SK-N-MC (cell line): ENCODE data around the gene ATP6V0A4.

ENCODE experiments used
- EZH2 ChIP-seq: fragments of 200-600 bp; sonication (generic); IDR thresholded peaks from one replicate; pipeline ENCODE4 v1.6.1; 2017; ENCODE audit warnings: antibody characterized with exemption
- FOXP2 ChIP-seq: optimal IDR thresholded peaks from 2 replicates; pipeline ENCODE3; 2011; ENCODE audit warnings: mild to moderate bottlenecking, moderate library complexity; ENCODE audit not compliant: insufficient read depth; ENCODE audit errors: extremely low read length, control extremely low read depth
- POLR2AphosphoS5 ChIP-seq: IDR thresholded peaks from 2 replicates; pipeline ENCODE4 v1.6.1; 2012; ENCODE audit warnings: mild to moderate bottlenecking, low read depth, low read length, borderline replicate concordance

DNA sequence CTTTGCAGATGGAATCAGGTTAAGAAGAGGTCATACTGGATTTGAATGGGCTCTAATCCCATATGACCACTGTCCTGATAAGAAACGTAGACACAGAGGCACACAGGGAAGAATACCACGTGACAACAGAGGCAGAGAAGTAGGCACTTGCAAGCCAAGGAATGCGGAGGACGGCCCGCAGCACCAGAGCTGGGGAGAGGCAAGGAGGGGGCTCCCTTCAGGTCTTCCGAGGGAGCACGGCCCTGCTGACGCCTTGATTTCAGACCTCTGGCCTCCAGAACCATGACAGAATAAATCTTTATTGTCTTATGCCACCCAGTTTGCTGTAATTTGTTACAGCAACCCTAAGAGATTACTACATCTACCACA, 44.9 kb downstream of the ATP6V0A4 start:
- TF ChIP-seq POLR2AphosphoS5: no peak
- TF ChIP-seq EZH2: no peak
- TF ChIP-seq FOXP2: no peak
